CD4-positive, alpha-beta T cell treated with Interleukin-2 at 100 ng/mL for 4 hours (primary cell): ENCODE results near the gene NFATC1.

Experiments
- DNase-seq: peaks from one replicate; pipeline ENCODE4 v3.0.0-alpha.2; 2020; ENCODE audit warnings: low spot score

Gene NFATC1

DNA sequence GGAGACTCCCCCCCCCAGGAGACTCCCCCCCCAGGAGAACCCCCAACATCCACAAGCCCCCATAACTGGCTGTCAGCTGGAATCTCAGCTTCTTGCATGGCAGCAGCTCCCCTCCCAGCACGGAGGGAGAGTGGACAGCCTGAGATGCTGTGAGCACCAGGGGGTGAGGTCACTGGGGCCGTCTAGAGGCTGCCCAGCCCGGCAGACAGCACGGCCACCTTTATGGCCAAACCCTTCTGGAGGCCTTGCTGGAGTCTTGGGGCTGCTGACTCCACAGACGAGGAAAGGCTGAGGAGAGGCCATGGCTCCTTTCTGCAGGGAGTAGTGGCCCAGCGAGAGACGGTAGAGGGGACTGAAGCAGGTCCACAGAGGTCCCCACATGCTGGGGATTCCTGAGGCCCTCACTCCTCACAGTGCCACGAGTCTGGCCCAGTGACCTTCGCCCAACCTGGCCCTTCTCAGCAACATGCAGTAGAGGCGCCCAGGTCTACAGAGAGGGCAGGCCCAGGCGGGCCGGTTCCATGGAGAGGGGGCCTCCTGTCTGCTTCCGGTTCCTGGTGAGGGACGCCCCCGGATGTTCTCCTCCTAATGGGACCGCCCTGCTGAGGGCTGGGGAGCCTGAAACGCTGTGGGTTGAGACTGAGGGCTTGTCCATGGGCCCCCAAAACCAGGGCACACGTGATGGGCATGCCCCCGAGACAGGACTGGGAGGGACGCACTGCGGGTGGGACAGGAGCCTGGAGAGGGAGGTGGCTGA is 161.3 kb downstream of the NFATC1 start:
- DNase-seq, result no peak

DNA sequence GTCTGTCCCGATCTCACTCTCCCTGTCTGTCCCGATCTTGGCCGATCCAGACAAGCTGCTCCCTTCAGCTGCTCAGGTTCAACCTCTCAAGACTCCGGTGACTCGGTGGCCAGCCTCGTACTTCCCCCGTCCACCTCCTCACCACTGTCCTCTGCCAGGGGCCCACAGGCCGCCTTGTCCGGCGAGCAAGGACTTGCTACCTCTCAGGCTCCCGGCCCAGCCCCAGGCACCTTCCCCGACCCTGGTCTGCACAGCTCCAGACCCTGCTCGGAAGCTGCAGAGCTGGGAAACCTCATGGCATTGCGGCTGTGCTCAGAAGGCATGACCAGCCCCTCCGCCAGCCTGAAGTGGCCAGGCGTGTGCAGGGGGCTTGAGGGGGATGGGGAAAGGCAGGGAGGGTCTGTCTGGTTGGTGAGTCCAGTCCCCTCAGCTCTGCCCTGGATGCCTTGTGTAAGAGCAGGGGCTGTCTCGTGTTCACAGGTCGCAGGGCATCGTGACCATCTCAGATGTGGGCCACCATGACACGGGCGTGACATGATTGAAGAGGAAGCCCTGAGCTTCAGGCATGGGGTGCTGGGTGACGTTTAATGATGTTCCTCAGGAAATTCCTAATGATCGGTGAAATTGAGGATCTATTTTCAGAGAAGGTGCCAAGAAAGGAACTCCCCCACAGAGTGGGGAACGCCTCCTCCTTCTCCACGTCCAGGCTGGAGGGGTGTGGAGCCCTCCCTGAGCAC is 162.6 kb downstream of the NFATC1 start:
- no peak for DNase-seq

DNA sequence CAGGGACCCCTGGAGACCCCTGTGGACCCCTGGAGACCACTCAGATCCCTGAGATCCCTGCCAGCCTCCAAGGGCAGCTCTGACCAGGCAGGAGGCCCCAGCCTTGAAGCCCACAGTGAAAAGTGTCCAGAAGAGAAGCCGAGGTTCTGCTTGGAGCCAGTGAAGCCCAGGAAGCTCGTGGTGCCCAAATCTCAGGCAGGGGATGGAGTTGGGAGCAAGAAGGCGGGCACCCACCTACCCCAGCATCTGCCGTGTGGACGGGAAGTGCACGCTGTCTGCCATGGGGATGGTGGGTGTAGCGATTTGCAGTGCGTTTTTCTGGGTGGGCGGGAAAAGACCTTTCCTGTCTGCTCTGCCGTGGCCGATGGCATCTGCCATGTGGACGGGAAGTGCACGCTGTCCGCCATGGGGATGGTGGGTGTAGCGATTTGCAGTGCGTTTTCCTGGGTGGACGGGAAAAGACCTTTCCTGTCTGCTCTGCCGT is 163.2 kb downstream of the NFATC1 start:
- no peak for DNase-seq

DNA sequence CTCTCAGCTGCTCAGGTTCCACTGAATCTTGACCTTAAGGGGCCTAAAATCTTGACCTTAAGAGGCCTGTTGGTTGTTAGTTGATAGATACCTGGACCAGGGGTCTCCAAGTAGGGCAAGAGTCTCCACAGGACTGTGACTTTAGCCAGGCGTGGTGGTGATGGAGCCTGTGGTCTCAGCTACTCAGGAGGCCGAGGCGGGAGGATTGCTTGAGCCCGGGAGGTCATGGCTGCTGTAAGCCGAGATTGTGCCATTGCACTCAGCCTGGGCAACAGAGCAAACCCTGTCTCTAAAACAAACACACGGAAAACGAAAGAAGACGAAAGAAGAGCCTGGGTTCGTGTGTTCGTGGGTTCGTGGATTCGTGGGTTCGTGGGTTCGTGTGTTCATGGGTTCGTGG is 163.7 kb downstream of the NFATC1 start:
- no peak for DNase-seq

DNA sequence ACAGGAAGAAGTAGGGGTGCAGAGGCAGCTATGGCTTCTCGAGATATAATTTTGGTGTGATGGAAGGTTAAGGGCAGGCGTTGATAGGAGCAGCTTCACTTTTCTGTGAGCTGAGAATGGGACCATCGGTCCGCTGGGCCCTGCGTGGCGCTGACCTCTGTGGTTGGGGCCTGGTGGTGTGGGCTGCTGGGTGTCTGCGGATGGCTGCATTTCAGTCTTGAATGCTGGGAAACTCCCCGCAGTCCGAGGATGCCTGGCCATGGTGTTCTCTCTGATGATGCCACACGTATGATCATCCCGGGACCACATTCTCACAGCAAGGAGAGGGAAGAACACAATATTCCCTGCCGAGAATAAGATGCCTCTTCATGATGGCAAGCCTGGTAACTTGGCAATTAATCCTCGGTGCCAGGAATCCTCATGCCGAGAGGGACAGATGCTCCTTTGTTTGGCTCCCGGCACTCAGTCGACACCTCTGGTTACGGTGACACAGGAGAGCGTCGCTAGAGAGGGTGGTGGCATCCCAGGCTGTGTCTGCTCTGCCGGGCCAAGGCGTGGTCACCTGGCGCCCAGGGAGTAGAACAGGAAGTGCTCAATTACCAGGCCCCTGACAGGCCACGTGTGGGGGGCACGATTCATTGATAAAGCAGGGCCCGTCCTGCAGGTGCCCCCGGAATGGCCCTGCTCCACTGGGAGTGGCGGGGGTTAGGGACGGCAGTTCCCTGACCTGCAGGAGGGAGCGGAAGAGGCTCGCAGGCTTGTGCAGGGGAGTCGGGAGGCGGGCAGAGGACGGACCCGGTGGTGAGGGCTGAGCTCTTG is 164.5 kb downstream of the NFATC1 start:
- DNase-seq, result no peak

DNA sequence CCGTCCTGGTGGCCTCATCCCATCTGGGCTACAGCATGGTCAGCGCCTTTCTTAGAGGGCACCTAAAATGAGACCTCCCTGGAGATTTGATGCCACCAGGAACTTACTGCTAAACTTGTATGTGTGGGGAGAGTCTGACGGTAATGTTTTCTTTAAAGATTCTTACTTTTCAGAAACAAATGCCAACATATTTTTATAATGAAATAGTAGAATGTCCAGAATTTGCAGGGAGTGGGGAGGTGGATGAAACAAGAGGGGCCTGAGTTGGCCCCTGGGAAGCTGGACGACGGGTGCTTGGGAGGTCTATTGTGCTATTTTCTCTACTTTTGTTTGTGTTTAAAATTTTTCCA is 165.1 kb downstream of the NFATC1 start:
- DNase-seq, result no peak

DNA sequence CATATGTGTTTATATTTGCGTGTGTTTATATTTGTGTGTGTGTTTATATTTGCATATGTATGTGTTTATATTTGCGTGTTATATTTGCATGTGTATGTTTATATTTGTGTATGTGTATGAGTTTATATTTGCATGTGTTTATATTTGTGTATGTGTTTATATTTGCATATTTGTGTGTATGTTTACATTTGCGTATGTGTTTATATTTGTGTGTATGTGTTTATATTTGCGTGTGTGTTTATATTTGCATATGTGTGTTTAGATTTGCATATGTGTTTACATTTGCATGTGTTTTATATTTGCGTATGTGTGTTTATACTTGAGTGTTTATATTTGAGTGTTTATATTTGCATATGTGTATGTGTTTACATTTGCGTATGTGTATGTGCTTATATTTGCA is 168.2 kb downstream of the NFATC1 start:
- DNase-seq, result no peak

DNA sequence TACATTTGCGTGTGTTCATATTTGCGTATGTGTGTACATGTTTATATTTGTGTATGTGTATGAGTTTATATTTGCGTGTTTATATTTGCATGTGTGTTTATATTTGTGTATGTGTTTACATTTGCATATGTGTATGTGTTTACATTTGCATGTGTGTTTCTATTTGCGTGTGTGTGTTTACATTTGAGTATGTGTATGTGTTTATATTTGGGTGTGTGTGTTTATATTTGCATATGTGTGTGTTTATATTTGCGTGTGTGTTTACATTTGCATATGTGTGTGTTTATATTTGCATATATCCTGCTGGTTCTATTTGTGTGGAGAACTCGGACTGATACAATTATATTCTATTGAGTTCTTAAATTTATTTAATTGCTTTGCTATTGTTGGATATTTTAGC is 168.7 kb downstream of the NFATC1 start:
- no peak for DNase-seq

DNA sequence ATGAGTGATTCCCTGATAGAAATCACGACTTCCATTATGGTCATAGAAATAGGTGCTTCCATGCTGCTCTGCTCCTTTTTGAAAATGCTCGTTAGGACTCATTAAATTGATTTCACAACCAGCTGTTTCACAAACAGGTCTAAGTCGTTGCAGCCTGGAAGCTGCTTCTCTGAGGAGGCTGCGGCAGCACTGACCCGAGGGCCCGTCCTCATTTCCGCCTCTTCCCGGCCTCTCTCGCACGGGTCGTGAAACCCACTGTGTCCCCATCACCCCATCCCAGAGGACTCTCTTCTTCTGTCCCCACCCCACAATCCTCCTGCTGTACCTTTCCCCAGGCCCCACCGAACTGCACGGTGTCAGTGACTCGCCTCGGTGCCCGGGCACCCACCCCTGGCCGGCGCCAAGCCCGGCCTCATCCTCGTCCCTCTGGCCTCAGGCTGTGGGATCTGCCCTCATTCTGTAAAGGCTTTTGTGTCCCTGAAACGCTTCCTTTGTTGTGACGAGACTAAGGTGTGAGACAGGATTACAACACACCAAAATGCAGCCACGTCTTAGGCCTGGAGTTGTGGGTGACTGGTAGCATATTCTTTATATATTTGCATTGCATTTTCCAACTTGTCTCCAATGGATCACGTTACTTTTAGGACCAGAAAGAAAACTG is 171.2 kb downstream of the NFATC1 start:
- DNase-seq, result no peak

DNA sequence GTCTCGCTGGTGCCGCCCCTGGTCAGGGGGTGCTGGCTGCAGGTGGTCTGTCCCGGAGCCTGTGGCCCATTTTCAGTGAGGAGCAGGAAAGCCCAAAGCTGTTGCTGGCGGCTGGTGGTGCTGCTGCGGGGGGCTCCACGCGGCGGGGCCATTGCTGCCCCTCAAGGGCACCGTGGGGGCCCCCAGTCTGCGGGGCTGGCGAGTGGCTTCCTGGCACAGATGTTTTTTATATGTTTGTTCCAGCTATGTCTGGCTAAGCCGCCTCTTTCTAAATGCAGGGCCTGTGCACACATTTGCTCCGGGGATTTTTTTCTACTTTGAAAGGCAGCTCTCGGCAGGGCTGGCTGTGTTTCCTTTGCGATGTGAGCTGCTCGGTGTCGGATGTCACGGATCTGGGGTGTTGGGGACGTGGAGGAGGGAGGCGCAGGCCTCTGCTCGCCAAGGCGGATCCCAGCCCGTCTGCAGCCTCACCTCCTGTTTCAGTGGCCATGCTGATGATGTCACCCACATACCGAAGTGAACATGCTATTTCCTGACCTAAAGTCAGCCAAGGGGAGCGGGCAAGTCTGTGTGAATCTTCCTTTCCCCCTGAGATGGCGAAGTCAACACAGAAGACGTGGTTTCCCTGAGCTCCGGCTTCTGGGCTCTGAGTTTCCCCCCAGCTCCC is 171.9 kb downstream of the NFATC1 start:
- DNase-seq, result no peak

DNA sequence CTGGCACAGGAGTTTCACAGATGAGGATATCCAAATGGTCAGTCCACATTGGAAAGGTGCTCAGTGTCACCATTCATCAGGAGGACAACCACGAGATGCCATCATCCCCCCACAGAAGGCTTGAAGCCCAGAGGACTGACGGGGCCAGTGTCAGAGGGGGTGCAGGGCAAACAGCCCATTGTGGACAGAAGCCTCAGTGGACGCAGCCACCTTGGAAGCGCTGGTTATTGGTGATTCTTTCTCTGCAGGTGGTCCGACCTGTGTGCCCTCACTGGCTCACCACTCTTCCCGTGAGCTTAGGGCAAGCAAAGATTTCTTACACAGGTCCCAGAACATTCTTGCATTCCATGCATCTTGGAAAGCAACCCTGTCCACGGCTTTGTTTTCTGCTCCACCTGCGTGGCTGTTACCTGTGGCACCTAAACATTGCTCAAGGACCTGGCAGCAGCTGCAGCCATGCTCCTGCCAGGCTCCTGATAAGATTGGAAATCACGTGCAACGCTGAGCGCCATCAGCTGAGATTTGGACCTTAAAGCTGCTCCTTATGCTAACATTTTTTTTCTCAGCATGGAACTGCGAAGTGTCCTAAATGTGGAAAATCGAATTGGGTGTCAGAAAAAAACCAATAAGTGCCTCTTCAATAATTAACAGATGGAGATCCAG is 172.9 kb downstream of the NFATC1 start:
- DNase-seq, result no peak

DNA sequence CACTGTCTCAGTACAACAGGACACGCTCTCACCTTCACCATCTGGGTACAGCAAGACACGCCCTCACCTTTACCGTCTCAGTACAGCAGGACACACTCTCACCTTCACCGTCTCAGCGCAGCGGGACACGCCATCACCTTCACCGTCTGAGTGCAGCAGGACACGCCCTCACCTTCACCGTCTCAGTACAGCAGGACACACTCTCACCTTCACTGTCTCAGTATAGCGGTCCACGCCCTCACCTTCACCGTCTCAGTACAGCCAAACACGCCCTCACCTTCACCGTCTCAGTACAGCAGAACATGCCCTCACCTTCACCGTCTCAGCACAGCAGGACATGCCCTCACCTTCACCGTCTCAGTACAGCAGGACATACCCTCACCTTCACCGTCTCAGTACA is 174.0 kb downstream of the NFATC1 start:
- DNase-seq, result no peak

DNA sequence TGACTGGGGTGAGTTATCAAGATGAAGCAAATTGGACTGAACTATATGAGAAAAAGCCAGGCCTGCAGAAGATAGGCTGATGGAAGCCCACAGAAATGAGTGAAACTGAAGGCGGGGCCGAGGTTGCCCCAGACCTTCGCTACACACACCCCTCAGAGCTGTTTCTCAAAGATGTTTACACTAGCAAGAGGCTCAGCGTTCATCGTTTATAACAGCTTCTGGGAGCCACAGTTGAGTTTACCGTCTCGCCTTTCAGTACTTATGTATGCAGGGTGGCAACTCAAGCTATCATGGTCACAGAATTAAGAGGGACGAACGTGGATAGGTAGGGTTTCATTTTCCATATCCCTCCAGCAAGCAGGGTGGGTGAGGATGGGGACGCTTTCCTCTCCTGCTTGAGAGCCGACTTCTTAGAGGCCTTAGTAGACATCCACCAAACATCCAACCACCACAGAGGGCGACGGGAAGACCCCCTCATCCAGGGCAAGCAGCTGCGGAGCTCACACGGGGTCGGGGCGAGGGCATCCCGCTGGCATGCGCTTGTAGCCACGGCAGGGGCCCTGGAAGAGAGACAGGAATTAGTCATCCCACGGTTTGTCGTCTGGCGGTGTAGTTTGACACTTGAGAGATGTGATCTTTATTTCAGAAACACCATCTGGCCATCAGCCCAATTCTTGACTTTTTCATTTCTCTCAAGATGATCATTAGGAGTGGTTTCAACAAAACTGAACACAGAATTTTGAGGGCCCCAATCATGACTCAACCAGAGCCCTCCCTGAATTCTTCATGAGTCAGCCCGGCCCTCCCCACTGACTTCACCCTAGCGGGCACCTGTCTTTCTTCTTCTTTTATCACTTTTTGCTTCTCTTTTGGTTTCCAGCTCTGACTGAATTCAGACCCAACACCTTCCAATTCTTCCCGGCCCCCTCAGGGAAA is 174.8 kb downstream of the NFATC1 start:
- no peak for DNase-seq

DNA sequence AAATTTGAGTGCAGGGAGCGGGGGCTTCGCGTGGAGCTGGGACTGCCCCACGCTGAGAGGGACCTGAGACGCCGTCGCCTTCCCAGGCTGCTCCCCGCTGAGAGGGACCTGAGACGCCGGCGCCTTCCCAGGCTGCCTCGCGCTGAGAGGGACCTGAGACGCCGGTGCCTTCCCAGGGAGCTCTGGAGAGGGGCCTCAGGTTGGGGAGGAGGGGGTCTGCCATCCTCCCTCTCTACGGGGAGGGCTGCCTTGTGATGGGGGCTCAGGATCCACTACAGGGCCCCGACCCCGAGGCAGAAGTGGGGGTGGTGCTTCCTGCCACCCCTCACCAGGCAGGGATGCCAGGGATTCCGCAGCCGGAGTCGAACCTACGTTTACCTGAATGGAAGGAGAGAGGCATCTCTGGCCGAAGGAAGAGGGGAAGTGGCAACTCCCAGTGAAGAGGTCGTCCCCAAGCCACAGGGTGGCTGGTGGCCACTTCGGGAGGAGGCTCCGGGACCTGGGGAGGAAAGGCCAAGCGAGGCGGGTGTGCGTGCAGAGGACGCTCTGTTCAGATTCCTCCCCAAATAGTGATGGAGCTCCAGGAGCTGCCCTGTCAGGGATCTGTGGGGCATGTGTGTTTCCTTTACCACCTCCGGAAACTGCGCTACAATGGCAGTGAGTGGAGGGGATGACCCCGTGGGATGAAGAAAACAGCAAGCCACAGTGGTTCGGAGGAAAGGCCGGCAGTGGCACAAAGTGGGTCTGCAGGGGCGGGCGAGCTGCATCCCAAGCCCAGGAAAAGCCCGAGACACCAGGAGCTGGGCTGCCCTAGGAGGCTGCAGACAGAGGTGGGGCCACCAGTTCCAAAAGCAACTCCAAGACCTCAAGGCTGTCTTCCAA is 175.7 kb downstream of the NFATC1 start:
- no peak for DNase-seq

DNA sequence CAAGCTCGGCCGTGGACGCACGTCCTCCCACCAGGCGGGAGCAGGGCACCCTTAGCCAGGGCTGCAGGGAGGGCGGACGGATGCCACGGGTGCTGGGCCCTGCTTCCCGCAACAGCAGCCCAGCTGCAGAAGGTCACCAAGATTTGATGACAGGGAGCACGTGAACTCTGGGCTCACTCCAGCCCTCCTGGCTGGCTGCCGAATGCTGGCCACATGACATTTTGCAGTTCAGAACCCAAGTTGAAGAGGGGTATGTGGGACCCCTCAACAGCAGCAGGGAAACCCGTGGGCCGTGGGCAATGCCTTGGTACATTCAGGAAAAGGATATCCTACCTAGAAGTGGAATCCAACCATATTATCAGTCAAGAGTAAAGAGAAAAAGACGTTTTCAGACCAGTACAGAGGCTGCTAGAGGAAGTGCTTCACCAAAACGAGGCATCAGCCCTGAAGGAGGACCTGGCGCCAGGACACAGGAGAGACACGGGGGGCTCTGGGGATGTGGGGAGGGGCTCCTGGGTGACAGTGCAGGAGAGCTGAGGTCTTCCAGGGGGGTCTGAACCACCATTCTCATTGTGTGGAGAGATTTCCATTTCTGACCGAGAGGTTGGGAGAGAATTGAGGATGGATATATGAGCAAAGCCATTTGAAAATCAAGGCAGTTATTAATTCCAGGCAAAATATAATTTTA is 176.5 kb downstream of the NFATC1 start:
- no peak for DNase-seq

DNA sequence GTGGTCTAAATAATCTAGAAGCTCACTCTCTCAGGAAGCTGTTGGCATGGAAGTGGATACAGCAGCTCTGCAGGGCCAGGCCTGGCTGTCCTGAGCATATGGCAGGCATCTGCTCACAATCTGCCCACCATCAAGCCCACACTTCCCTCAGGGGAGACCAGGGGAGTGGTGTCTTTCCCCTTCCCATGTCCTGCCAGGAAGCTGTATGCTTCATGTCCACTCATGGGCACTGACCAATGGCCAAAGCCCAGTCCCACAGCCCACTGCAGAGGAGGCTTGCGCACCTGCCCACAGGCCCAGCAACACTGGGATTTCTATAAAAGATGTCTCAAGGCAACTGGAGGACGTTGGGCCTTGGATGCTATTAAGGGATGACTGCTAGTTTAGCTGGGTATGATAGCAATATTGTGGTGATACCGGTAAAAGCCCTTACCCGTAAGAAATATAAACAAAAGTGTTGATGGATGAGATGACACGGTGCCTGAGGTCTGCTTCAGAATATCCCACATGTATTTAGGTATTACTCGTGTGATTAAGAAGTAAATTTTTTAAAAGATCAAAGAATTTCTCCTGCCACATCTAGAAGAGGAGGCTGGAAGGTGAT is 177.2 kb downstream of the NFATC1 start:
- no peak for DNase-seq

DNA sequence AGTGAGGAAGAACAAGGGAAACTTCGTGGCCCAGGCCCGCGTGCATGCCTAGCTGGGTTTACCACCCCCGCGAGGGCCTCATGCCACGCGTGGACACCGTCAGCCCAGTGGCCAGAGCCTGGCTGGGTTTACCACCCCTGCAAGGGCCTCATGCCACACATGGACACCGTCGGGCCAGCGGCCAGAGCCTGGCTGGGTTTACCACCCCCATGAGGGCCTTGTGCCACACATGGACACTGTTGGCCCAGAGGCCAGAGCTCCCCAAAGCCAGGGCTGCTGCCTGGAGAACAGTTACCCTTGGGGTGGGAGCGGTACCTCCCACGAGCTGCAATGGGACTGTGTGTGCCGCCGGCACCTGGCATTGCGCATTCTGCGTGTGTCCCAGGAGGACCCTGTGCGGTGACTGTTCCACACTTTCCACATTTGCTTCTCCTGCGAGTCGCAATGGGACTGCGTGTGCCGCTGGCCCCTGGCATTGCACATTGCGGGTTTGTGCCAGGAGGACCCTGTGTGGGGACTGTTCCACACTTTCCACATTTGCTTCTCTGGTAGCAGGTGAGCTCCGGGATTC is 178.3 kb downstream of the NFATC1 start:
- DNase-seq, result no peak
